Raji (cell line): Measurements from ENCODE around the gene ZBTB49.

ENCODE experiments used
- POLR2A ChIP-seq: IDR thresholded peaks from 2 replicates; pipeline ENCODE4 v1.6.1; 2011; ENCODE audit warnings: low read depth, low read length, control low read depth; ENCODE audit not compliant: insufficient read depth

ZBTB49 gene

DNA sequence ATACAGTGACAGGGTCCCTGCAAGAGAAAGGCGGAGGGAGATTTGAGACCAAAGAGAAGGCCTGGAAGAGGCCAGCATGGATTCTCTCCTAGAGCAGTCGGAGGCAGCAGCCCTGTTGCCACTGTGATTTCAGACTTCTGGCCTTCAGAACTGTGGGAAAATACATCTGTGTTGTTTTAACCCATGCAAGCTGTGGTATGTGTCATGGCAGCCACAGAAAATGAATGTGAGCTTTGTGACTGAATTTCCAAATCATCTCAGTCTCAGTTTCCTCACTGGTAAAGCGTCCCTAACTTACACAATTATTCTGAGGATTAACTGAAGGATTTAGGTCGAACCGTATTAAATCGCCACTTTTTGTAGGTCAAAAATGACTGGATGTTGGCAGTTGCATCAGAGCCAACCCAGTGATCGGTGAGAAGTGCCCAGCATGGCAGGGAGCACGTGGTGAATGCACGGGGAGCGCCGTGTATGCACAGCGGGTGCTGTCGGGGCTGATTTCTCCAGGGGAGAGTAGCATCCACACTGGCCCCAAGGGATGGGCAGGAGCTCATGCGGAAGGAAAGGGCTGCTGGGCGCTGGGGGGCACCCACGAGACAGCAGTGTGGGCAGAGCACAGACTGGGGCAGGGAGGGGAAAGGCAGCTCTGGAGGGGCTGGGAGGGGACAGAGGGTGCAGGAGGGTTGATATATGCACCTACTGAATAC lies 73.1 kb downstream of the ZBTB49 start:
- no peak for TF ChIP-seq POLR2A

DNA sequence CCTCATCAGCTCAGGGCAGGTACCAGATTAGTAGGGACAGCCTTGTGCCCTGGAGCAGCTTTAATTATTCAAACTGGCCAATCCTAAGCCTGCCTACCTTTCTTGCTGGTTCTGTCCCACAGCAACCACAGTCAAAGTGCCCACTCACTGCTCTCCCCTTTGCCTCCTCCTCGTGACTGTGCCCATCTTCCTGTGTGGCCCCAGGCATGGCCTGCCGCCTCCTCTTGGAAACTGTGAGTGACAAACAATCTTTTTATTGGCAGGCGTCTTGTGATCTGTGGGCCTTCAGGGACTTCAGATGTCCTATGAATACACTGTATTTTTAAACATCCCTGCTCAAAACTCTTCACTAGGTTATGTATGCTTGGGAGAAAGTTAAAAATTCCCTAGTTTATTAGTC lies 74.0 kb downstream of the ZBTB49 start:
- no peak for TF ChIP-seq POLR2A

DNA sequence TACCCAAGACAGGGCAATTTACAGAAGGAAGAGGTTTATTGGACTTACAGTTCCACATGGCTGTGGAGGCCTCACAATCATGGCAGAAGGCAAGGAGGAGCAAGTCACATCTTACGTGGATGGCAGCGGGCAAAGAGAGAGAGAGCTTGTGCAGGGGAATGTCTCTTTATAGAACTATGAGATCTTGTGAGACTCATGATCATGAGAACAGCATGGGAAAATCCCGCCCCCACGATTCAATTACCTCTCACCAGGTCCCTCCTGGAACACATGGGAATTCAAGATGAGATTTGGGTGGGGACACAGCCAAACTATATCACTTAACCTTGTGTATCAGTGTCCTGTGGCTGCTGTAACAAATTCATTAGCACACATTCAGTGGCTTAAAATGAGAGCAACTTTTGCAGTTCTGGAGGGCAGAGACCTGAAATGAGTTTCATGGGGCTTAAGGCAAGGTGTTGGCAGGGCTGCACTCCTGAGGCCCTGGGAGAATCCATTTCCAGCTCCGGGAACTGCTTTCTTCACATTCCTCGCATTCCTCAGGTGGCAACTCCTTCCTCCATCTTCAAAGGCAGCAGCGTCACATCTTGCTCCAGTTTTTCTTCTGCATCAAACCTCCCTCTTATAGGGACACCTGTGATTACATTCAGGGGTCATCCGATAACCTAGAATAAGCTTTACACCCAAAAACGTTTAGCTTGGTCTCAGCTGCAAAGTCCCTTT lies 74.6 kb downstream of the ZBTB49 start:
- no peak for TF ChIP-seq POLR2A

DNA sequence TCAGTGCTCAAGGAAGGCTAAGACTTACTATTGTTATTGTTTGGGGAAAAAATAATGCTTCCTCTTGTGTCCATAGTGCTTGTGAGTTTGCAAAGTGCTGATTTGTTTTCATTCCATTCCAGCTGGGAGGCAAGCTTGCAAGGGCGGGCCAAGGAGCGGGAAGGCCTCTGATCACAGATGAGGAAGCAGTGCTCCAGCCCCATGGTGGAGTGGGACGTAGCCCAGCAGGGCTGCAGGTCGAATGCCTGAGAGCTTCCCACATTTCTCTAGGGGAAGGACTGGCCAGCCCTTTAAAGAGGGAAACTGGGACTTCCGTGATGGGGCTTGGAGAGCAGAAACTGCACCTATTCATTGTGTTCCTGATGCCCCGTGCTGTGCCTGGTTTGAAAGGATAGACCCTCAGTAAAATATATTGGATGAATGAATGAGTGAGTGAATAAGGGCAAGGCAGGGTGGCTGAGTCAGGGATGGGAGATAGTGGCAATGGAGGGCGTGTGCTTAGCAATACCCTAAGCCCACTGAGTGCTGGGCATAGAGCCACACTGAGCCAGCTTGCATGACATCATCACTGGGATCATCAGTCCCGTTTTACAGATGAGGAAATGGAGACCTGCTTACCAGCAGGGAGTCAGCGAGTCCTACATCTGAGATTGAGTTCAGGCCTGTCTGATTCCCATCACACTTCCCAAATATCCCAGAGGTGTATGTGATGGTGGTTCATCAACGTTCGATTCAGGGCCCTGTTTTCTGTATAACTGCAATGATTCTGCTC lies 78.9 kb downstream of the ZBTB49 start:
- TF ChIP-seq POLR2A = no peak
